Prostate gland (tissue), 2 donors: ENCODE measurements around the gene GHRL. TPM values are rescaled to one million over a fixed set of nuclear protein-coding genes. Genes with fewer than 3 reads are reported as not detected.

Experiments used
- DNase-seq: peaks from one replicate; pipeline ENCODE4 v3.0.0-alpha.2; 2019; ENCODE audit warnings: low spot score
- H3K27ac ChIP-seq, 2 donors: fragments of 200-600 bp; sonication (generic); 2 replicates each; pipeline ENCODE4 v1.5.1; 2017 to 2019
- H3K27me3 ChIP-seq: fragments of 200-600 bp; sonication (generic); replicated peaks from 2 replicates; pipeline ENCODE4 v1.5.1; 2019; ENCODE audit not compliant: insufficient read depth
- H3K36me3 ChIP-seq, 2 donors: fragments of 200-600 bp; sonication (generic); 1 replicate in 1 of 2; 2 replicates in 1 of 2; pipeline versions ENCODE4 v1.5.1 to v1.8.1; 2017 to 2019
- H3K4me1 ChIP-seq: fragments of 200-600 bp; sonication (generic); replicated peaks from 2 replicates; pipeline ENCODE4 v1.5.1; 2019
- H3K4me3 ChIP-seq, 2 donors: fragments of 200-600 bp; sonication (generic); 2 replicates each; pipeline ENCODE4 v1.5.1; 2017 to 2019
- H3K9me3 ChIP-seq: fragments of 200-600 bp; sonication (generic); 2 replicates; pipeline ENCODE4 v1.5.1; 2017
- POLR2A ChIP-seq: fragments of 450-650 bp; IDR thresholded peaks from one replicate; pipeline ENCODE4 v1.6.1; 2016; ENCODE audit warnings: antibody characterized with exemption, mild to moderate bottlenecking
- POLR2AphosphoS5 ChIP-seq: sonication (generic); formaldehyde crosslinking; IDR thresholded peaks from one replicate; pipeline ENCODE4 v1.6.1; 2017; ENCODE audit warnings: antibody characterized with exemption
- WGBS: methylation state at CpG from one replicate; pipeline ENCODE4 v1.1.5; 2018; 5-methylcytosine and 5-hydroxymethylcytosine counted together
- intact Hi-C: fragments of 100-400 bp; cut with DNase I; formaldehyde crosslinking; loops from one replicate; pipeline ENCODE4 v1.14.2; 2022
- total RNA-seq, 2 donors: library from RNA; depleted of rRNA; stranded (reverse); fragments of >200 nt; gene quantifications; one replicate each; pipeline ENCODE4 v1.1.0, GENCODE V29; 2016
- TF ChIP-seq, protein P1 (sequence below), 4 experiments: fragments of 200-600 bp in 2 of 4; fragments of 450-650 bp in 2 of 4; sonication (generic) in 2 of 4; IDR thresholded peaks; 1 replicate in 3 of 4; 2 replicates in 1 of 4; pipeline ENCODE4 v1.5.1; 2016 to 2019; ENCODE audit warnings: antibody characterized with exemption in 4 of 4, mild to moderate bottlenecking in 2 of 4, moderate library complexity in 2 of 4

Gene GHRL
- total RNA-seq, 2 donors from 2014 or later = 3.0 TPM; not detected in 1

GRCh38 chr3:10319804-10320203 is 27.1 kb upstream of the GHRL start:
- intact Hi-C loops = no loop called here
- Histone ChIP-seq H3K27ac (no peak overlapping the region), H3K9me3 (no peaks in the 10 kb centered on the region), H3K27me3 (no peaks in the 10 kb centered on the region), H3K36me3 (peaks cover 5 to 6% of the 10 kb centered on the region in 2 donors), H3K4me1 (peaks cover 6% of the 10 kb centered on the region), H3K4me3 (peak overlapping the region; percentile 79 to 97)
- WGBS = 0% methylated on average over 3 of the region's 3 CpGs
- DNase-seq = no peak
- TF ChIP-seq, protein P1, sequence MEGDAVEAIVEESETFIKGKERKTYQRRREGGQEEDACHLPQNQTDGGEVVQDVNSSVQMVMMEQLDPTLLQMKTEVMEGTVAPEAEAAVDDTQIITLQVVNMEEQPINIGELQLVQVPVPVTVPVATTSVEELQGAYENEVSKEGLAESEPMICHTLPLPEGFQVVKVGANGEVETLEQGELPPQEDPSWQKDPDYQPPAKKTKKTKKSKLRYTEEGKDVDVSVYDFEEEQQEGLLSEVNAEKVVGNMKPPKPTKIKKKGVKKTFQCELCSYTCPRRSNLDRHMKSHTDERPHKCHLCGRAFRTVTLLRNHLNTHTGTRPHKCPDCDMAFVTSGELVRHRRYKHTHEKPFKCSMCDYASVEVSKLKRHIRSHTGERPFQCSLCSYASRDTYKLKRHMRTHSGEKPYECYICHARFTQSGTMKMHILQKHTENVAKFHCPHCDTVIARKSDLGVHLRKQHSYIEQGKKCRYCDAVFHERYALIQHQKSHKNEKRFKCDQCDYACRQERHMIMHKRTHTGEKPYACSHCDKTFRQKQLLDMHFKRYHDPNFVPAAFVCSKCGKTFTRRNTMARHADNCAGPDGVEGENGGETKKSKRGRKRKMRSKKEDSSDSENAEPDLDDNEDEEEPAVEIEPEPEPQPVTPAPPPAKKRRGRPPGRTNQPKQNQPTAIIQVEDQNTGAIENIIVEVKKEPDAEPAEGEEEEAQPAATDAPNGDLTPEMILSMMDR (IDR thresholded peaks at IDR 0.05) = no peak
- no peak for TF ChIP-seq POLR2AphosphoS5
- TF ChIP-seq POLR2A = no peak

DNA sequence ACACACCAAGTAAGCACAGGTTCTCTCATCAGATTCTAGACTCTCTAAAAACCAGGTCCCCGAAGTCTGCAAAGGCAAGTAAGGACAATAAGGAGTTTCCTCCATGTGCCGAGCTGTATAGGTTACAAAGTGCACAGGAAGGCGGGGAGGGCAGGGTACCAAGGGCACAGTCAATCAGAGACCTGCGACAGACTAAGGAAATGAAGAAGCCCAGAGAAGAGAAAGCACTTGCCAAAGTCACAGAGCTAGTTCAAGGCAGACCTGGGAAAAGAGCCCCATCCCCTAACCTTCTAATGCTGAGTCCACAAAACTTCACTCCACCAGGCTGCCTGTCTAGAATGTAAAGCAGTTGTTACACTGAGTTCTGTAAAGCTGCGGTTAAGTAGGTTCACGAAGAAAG is 26.5 kb upstream of the GHRL start:
- DNase-seq = no peak
- peaks cover 5 to 11% of the 10 kb centered on the region in 2 donors for H3K36me3 ChIP-seq
- peak overlapping the region in 1 of 2 donors; percentile 79 for H3K4me3 ChIP-seq
- TF ChIP-seq, protein P1 (IDR thresholded peaks at IDR 0.05) = no peak
- no peak for TF ChIP-seq POLR2AphosphoS5
- TF ChIP-seq POLR2A = no peak
- intact Hi-C loops = no loop called here
- 77% methylated on average over 6 of the region's 6 CpGs for WGBS
- H3K27ac ChIP-seq = no peak overlapping the region
- H3K9me3 ChIP-seq = no peaks in the 10 kb centered on the region
- peaks cover 6% of the 10 kb centered on the region for H3K4me1 ChIP-seq
- no peaks in the 10 kb centered on the region for H3K27me3 ChIP-seq

- H3K27ac ChIP-seq = no peak overlapping the region
- peaks cover 5 to 12% of the 10 kb centered on the region in 2 donors for H3K36me3 ChIP-seq
- intact Hi-C loops = no loop called here
- no peaks in the 10 kb centered on the region for H3K9me3 ChIP-seq
- DNase-seq = no peak
- peaks cover 6% of the 10 kb centered on the region for H3K4me1 ChIP-seq
- WGBS = 91% methylated on average over 3 of the region's 3 CpGs
- no peaks in the 10 kb centered on the region for H3K27me3 ChIP-seq
- TF ChIP-seq, protein P1 (IDR thresholded peaks at IDR 0.05) = no peak
- no peak for TF ChIP-seq POLR2A
- no peak for TF ChIP-seq POLR2AphosphoS5
- no peak overlapping the region for H3K4me3 ChIP-seq
Observed at GRCh38 chr3:10317961-10318350, 25.2 kb upstream of the GHRL start.

- 87% methylated on average over 4 of the region's 4 CpGs for WGBS
- Histone ChIP-seq H3K4me1 (peaks cover 6% of the 10 kb centered on the region), H3K4me3 (no peak overlapping the region), H3K27me3 (no peaks in the 10 kb centered on the region), H3K9me3 (no peaks in the 10 kb centered on the region), H3K27ac (no peak overlapping the region), H3K36me3 (peaks cover 7 to 12% of the 10 kb centered on the region in 2 donors)
- intact Hi-C loops = no loop called here
- DNase-seq = no peak
- no peak for TF ChIP-seq POLR2AphosphoS5
Observed at GRCh38 chr3:10317311-10317960, 24.7 kb upstream of the GHRL start.

DNA sequence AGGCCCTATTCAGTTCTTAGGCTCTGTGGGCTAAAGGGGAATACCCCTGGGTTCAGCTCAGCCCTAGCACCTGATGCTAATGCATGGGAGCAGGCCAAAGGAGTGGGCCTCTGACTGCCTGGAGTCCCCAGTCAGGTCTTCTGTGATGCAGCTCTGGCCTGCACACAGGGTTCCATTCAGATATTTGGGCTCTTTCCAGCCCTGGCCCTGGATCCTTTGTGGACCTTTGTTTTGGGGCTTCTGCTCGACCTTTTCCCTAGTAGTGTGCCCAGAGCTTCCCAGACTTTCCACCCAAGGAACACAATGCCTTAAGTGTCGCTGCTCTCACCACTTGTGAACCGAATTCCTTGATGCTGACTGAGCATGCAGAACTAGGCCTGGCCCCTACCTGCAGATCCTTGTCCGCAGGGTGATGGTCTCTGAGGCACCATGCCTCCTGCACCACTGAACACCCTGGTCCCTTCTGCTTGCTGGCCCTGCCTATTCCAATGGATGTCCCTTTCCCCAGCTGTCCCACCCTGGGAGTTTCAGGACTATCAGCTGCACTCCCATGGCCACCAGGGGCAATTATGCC is 23.1 kb upstream of the GHRL start:
- H3K27me3 ChIP-seq = no peaks in the 10 kb centered on the region
- peaks cover 11 to 12% of the 10 kb centered on the region in 2 donors for H3K36me3 ChIP-seq
- no peak overlapping the region for H3K4me3 ChIP-seq
- H3K27ac ChIP-seq = no peak overlapping the region
- no peak for DNase-seq
- TF ChIP-seq POLR2A (no peak), POLR2AphosphoS5 (no peak)
- TF ChIP-seq, protein P1 (IDR thresholded peaks at IDR 0.05) = no peak
- no peaks in the 10 kb centered on the region for H3K9me3 ChIP-seq
- WGBS = 94% methylated on average over 4 of the region's 4 CpGs
- intact Hi-C loops = no loop called here
- peaks cover 6% of the 10 kb centered on the region for H3K4me1 ChIP-seq
